Mesendoderm (in vitro differentiated cells): ENCODE results near the gene SLC44A2.

ENCODE experiments used
- DNase-seq: peaks from one replicate; pipeline ENCODE4 v3.0.0; 2013
- H2AK5ac ChIP-seq: 2 replicates; pipeline ENCODE4 v1.6.1; 2013; ENCODE audit warnings: low read length, inconsistent platforms
- H2BK120ac ChIP-seq: 2 replicates; pipeline ENCODE4 v1.6.1; 2013; ENCODE audit warnings: low read depth, mild to moderate bottlenecking, low read length, moderate library complexity, mixed read lengths
- H2BK15ac ChIP-seq: replicated peaks from 2 replicates; pipeline ENCODE4 v1.6.1; 2013; ENCODE audit warnings: low read depth, mild to moderate bottlenecking, moderate library complexity
- H2BK5ac ChIP-seq: 2 replicates; pipeline ENCODE4 v1.6.1; 2013; ENCODE audit warnings: low read length, inconsistent platforms
- H3K18ac ChIP-seq: 2 replicates; pipeline ENCODE4 v1.6.1; 2013; ENCODE audit warnings: mild to moderate bottlenecking, low read length, mixed read lengths
- H3K23ac ChIP-seq: one replicate; pipeline ENCODE4 v1.6.1; 2013; ENCODE audit warnings: low read length
- H3K27ac ChIP-seq: 2 replicates; pipeline ENCODE4 v1.5.1; 2013; ENCODE audit warnings: low read depth, mild to moderate bottlenecking, inconsistent platforms, low read length, moderate library complexity
- H3K27me3 ChIP-seq: 2 replicates; pipeline ENCODE4 v1.6.1; 2013; ENCODE audit warnings: low read length, control low read depth, mild to moderate bottlenecking, inconsistent platforms; ENCODE audit not compliant: insufficient read depth, poor library complexity
- H3K36me3 ChIP-seq: 2 replicates; pipeline ENCODE4 v1.6.1; 2013; ENCODE audit warnings: low read length, inconsistent platforms; ENCODE audit not compliant: control insufficient read depth, insufficient read depth
- H3K4ac ChIP-seq: one replicate; pipeline ENCODE4 v1.6.1; 2013; ENCODE audit warnings: low read depth, mild to moderate bottlenecking, low read length, moderate library complexity
- H3K4me1 ChIP-seq: 2 replicates; pipeline ENCODE4 v1.6.1; 2013; ENCODE audit warnings: low read depth, low read length, inconsistent platforms; ENCODE audit not compliant: control insufficient read depth
- H3K4me2 ChIP-seq: 2 replicates; pipeline ENCODE4 v1.6.1; 2013; ENCODE audit warnings: low read length
- H3K4me3 ChIP-seq: 2 replicates; pipeline ENCODE4 v1.5.1; 2013; ENCODE audit warnings: mild to moderate bottlenecking, low read length
- H3K56ac ChIP-seq: one replicate; pipeline ENCODE4 v1.6.1; 2013; ENCODE audit warnings: low read length
- H3K79me1 ChIP-seq: 2 replicates; pipeline ENCODE4 v1.6.1; 2013; ENCODE audit warnings: low read length, inconsistent platforms
- H3K79me2 ChIP-seq: 2 replicates; pipeline ENCODE4 v1.6.1; 2013; ENCODE audit warnings: mild to moderate bottlenecking, low read length; ENCODE audit not compliant: control insufficient read depth, insufficient read depth
- H3K9ac ChIP-seq: 2 replicates; pipeline ENCODE4 v1.6.1; 2013; ENCODE audit warnings: low read length, inconsistent platforms
- H4K5ac ChIP-seq: one replicate; pipeline ENCODE4 v1.6.1; 2013; ENCODE audit warnings: low read length
- H4K8ac ChIP-seq: one replicate; pipeline ENCODE4 v1.6.1; 2013; ENCODE audit warnings: low read depth, mild to moderate bottlenecking, control low read depth, low read length, moderate library complexity
- WGBS: extraction: QIAGEN DNeasy Blood & Tissue Kit; methylation state at CpG from one replicate; pipeline ENCODE4 v1.1.7; 2013; ENCODE audit warnings: low lambda C conversion rate, missing lambda C conversion rate; ENCODE audit not compliant: insufficient coverage; ENCODE audit errors: extremely low coverage; 5-methylcytosine and 5-hydroxymethylcytosine counted together

Gene SLC44A2

DNA sequence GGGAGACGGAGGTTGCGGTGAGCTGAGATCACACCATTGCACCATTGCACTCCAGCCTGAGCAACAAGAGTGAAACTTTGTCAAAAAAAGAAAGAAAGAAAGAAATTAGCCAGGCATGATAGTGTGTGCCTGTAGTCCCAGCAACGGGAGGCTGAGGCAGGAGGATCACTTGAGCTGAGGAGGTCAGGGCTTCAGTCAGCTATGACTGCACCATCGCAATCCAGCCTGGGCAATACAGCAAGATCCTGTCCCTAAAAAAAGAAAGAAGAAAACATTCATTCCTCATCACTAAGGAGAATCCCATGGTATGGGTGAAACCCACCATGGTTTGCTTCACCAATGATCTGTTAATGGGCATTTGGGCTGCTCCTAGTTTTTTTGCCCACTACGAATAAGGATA, 25.2 kb upstream of the SLC44A2 start:
- H2BK5ac ChIP-seq = no peak overlapping the region
- DNase-seq = no peak
- no CpG with 5 or more reads among the region's 5 CpGs for WGBS

DNA sequence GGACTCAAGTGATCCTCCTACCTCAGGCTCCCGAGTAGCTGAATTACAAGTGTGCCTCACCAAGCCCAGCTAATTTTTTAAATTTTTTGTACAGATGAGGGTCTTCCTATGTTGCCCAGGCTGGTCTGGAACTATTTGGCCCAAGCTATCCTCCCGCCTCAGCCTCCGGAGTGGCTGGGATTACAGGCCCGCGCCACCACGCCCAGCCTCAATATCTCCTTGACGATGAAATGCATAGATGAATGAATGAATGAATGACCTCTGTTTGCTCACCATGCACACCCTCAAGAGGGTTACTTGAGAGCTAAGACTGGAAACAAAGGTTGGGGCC, 23.4 kb upstream of the SLC44A2 start:
- Histone ChIP-seq H2BK5ac (no peak overlapping the region), H2AK5ac (no peak overlapping the region), H3K79me1 (peaks cover 8% of the 10 kb centered on the region), H3K36me3 (no peaks in the 10 kb centered on the region), H4K5ac (no peak overlapping the region), H3K9ac (no peak overlapping the region), H3K4me2 (no peak overlapping the region), H3K27me3 (no peaks in the 10 kb centered on the region), H4K8ac (no peak overlapping the region), H2BK15ac (no peak overlapping the region), H3K4me1 (peaks cover 6% of the 10 kb centered on the region), H3K18ac (no peak overlapping the region), H2BK120ac (no peak overlapping the region), H3K4me3 (no peak overlapping the region), H3K4ac (no peak overlapping the region), H3K79me2 (peaks cover 5% of the 10 kb centered on the region), H3K23ac (no peak overlapping the region), H3K56ac (peak overlapping the region; percentile 25), H3K27ac (no peak overlapping the region)
- DNase-seq = no peak
- no CpG with 5 or more reads among the region's 7 CpGs for WGBS

More for the DNA sequence above, 25.2 kb upstream of the SLC44A2 start:
- H3K4ac ChIP-seq = no peak overlapping the region
- no peak overlapping the region for H4K8ac ChIP-seq
- H3K56ac ChIP-seq = no peak overlapping the region
- H2BK120ac ChIP-seq = no peak overlapping the region
- H3K4me3 ChIP-seq = no peak overlapping the region
- peaks cover 6% of the 10 kb centered on the region for H3K4me1 ChIP-seq
- no peak overlapping the region for H3K9ac ChIP-seq
- no peaks in the 10 kb centered on the region for H3K27me3 ChIP-seq
- no peak overlapping the region for H2BK15ac ChIP-seq
- H3K79me2 ChIP-seq = peaks cover 5% of the 10 kb centered on the region
- H3K23ac ChIP-seq = no peak overlapping the region
- H3K36me3 ChIP-seq = no peaks in the 10 kb centered on the region
- no peak overlapping the region for H3K18ac ChIP-seq
- H4K5ac ChIP-seq = no peak overlapping the region
- H3K27ac ChIP-seq = no peak overlapping the region
- H3K4me2 ChIP-seq = no peak overlapping the region
- no peak overlapping the region for H2AK5ac ChIP-seq
- H3K79me1 ChIP-seq = peaks cover 8% of the 10 kb centered on the region

DNA sequence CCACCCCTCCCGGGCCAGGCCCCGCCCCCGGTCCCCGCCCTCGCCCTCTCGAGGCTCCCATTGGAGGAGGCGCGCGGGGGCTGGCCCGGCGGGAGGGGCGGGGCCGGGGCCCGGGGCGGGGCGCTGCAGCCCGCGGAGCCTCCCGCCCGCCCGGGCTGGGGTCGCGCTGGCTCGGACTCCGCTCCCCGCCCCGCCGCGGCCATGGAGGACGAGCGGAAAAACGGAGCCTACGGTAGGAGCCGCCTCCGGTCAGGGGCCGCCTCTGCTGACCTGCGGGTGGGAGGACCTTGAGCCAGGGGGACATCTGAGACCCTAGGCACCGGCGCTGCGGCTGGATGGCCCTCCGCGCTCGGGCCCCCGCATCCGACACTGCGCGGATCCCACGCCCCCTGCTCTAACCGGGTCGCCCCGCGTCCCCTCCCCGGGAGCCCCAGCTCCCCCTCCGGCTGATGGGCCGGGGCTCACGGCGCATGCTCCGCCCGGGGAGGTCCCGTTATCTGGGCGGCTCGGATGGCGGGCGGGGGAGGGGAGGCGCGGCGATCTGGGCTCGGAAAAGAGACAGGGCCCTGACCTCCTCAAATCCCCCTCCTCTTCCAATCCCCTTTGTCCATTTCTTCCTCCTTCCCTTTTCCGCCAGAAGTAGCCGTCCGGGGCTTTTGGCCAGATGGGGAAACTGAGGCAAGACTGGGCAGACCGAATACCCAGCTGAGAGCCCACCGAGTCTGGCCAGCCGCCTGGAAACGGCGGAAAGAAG, 22.8 kb upstream of the SLC44A2 start:
- Histone ChIP-seq H4K5ac (no peak overlapping the region), H2BK5ac (peak overlapping the region; percentile 42), H3K27ac (peak overlapping the region; percentile 90), H3K9ac (peak overlapping the region; percentile 96), H4K8ac (no peak overlapping the region), H3K4me1 (peaks cover 6% of the 10 kb centered on the region), H2AK5ac (no peak overlapping the region), H2BK120ac (no peak overlapping the region), H3K36me3 (no peaks in the 10 kb centered on the region), H3K4me3 (peak overlapping the region; percentile 88), H3K18ac (peak overlapping the region; percentile 94), H3K4ac (peak overlapping the region; percentile 91), H3K4me2 (peak overlapping the region; percentile 37), H3K23ac (no peak overlapping the region), H2BK15ac (no peak overlapping the region), H3K79me1 (peaks cover 8% of the 10 kb centered on the region), H3K27me3 (no peaks in the 10 kb centered on the region), H3K56ac (peak overlapping the region; percentile 98), H3K79me2 (peaks cover 5% of the 10 kb centered on the region)
- no CpG with 5 or more reads among the region's 76 CpGs for WGBS
- peak; percentile 86 for DNase-seq

DNA sequence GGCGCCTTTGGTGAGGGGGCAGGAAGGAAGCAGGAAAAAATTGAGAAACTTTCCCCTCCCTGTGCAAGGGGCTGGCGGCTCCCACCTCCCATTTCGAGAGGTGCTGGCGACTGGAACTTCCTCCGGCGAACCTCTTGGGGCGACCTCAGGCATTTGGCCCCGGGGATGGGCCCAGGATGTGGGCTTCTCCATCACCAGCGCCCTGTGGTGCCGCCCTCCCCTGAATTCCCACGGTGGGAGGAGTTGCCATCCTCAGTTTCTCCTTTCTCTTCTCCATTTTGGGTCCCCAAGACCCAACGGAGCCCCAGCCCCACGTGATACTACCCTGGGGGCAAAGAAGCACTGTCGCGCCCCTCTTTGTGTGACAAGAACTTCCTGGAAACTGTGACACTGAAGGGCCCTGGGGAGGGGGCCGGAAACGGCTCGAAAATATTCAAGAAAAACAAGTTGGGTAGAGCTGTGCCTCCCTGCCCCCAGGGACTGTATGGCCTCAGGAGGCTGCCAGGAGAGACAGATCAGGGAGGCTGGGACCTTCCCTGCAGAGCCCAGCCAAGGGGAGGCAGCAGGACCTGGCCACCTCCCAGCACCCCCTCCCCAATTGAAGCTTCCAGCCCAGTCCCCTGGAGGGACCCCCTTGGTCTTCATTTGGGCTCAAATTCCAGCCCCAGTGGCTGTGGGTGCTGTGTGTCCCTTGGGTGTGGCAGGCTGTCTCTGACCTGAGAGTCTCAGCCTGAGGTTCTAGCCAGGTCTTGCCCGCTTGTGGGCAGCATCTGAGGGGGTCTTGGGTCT, 22.1 kb upstream of the SLC44A2 start:
- H3K23ac ChIP-seq = no peak overlapping the region
- H3K36me3 ChIP-seq = no peaks in the 10 kb centered on the region
- H3K27me3 ChIP-seq = no peaks in the 10 kb centered on the region
- H4K8ac ChIP-seq = no peak overlapping the region
- H2AK5ac ChIP-seq = peak overlapping the region; percentile 57
- peaks cover 8% of the 10 kb centered on the region for H3K79me1 ChIP-seq
- peaks cover 6% of the 10 kb centered on the region for H3K4me1 ChIP-seq
- peak overlapping the region; percentile 37 for H3K4me2 ChIP-seq
- H3K4me3 ChIP-seq = peak overlapping the region; percentile 88
- peak overlapping the region; percentile 96 for H3K9ac ChIP-seq
- peak overlapping the region; percentile 90 for H3K27ac ChIP-seq
- peaks cover 5% of the 10 kb centered on the region for H3K79me2 ChIP-seq
- H4K5ac ChIP-seq = no peak overlapping the region
- H2BK120ac ChIP-seq = no peak overlapping the region
- WGBS = no CpG with 5 or more reads among the region's 19 CpGs
- no peak overlapping the region for H2BK15ac ChIP-seq
- H3K4ac ChIP-seq = peak overlapping the region; percentile 79
- peak overlapping the region; percentile 98 for H3K56ac ChIP-seq
- peak overlapping the region; percentile 35 for H2BK5ac ChIP-seq
- H3K18ac ChIP-seq = peak overlapping the region; percentile 94
- DNase-seq = peak; percentile 83

DNA sequence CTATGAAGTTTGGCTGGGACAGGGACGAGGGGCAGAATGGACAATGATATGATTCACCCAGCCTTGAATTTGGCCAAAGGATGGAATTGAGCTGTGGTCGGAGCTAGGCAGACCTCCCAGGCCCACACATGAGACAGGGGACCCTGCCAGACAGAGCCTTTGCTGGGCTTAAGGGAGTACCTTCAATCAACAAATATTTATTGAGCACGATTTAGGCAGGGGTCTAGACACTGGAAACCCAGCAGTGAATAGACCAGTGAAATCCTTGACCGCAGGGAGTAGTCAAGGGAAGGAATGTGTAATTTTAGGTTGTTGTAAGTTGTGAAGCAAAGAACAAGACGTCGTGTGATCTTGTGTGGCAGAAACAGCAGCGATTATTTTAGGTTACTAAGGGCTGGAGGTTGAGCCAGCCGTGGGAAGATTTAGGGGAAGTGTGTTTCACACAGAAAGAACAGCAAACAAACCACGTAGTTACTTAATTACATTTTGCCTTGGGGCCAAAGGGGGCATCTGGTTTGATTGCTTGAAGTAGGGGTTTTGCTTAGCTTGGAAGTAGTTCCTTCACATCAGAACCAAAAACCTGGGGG, 21.4 kb upstream of the SLC44A2 start:
- DNase-seq = peak; percentile 42
- Histone ChIP-seq H3K27ac (no peak overlapping the region), H4K8ac (no peak overlapping the region), H2BK120ac (no peak overlapping the region), H2AK5ac (peak overlapping the region; percentile 57), H3K4me1 (peaks cover 6% of the 10 kb centered on the region), H3K9ac (peak overlapping the region; percentile 96), H3K4me2 (peak overlapping the region; percentile 37), H3K18ac (no peak overlapping the region), H3K4ac (no peak overlapping the region), H3K56ac (peak overlapping the region; percentile 98), H3K23ac (no peak overlapping the region), H3K36me3 (no peaks in the 10 kb centered on the region), H2BK15ac (no peak overlapping the region), H3K79me1 (peaks cover 8% of the 10 kb centered on the region), H3K27me3 (no peaks in the 10 kb centered on the region), H4K5ac (no peak overlapping the region), H3K4me3 (no peak overlapping the region), H3K79me2 (peaks cover 5% of the 10 kb centered on the region), H2BK5ac (no peak overlapping the region)
- WGBS = 100% methylated on average over 2 of the region's 9 CpGs
